Left ventricle myocardium superior (tissue), 1 donor: ENCODE measurements around the gene KANK4. TPM values are rescaled to one million over a fixed set of nuclear protein-coding genes. Genes with fewer than 3 reads are reported as not detected.
A peak's percentile ranks its signal among the peaks of the same experiment; 100 is the strongest.

ENCODE experiments used
- ATAC-seq: fragments of 200-7000 bp; cut with Tn5 transposase; one replicate; pipeline ENCODE4 v1.9.1; 2020; ENCODE audit warnings: mild to moderate bottlenecking, moderate library complexity
- DNase-seq: peaks from one replicate; pipeline ENCODE4 v3.0.0-alpha.2; 2020
- intact Hi-C: fragments of 100-400 bp; cut with micrococcal nuclease; formaldehyde crosslinking; loops from one replicate; pipeline ENCODE4 v1.11.0; 2022
- long read RNA-seq: library from polyadenylated mRNA; unstranded; transcript quantifications from one replicate; pipeline ENCODE4 v2.0.0, GENCODE V29; 2021
- total RNA-seq: library from RNA; stranded (reverse); fragmentation: NEBNext Ultra II Directional; extraction: Animal tissue kit (Norgen Biotek cat#: 25700); gene quantifications from one replicate; pipeline ENCODE4 v1.2.1, GENCODE V29; 2021
- donor health status: DM: no; HTN: yes; CAD: no; lungs with severe emphysema.

The KANK4 gene
- total RNA-seq, result 0.25 TPM
- long read RNA-seq, result 0 reads

GRCh38 chr1:62318756-62319544 is at the start of gene KANK4:
Gene KANK4 (minus strand): TSS chr1:62319434. CDS start chr1:62281564, 37,870 bp downstream.
- peak; percentile 42 for ATAC-seq
- intact Hi-C loops, result no loop called here
- no peak for DNase-seq

GRCh38 chr1:62368989-62369388 is 49.8 kb upstream of the KANK4 start:
- ATAC-seq (no peak), DNase-seq (no peak)
- intact Hi-C loops, result no loop called here

GRCh38 chr1:62367005-62367557 is 47.8 kb upstream of the KANK4 start:
- intact Hi-C loops, result no loop called here

GRCh38 chr1:62364721-62365120 is 45.5 kb upstream of the KANK4 start:
- DNase-seq (no peak), ATAC-seq (no peak)
- intact Hi-C loops, result no loop called here

More at GRCh38 chr1:62367005-62367557, 47.8 kb upstream of the KANK4 start:
- DNase-seq (no peak), ATAC-seq (no peak)

- ATAC-seq (no peak), DNase-seq (no peak)
- intact Hi-C loops, result no loop called here
Observed at GRCh38 chr1:62362926-62363325, 43.7 kb upstream of the KANK4 start.

GRCh38 chr1:62362061-62362917 is 43.1 kb upstream of the KANK4 start:
- intact Hi-C loops, result no loop called here

GRCh38 chr1:62361431-62361830 is 42.2 kb upstream of the KANK4 start:
- peak; percentile 35 for ATAC-seq
- intact Hi-C loops, result no loop called here
- no peak for DNase-seq

More at GRCh38 chr1:62362061-62362917, 43.1 kb upstream of the KANK4 start:
- DNase-seq (no peak), ATAC-seq (no peak)

GRCh38 chr1:62358665-62359373 is 39.6 kb upstream of the KANK4 start:
- ATAC-seq (no peak), DNase-seq (no peak)
- intact Hi-C loops, result no loop called here

- DNase-seq (no peak), ATAC-seq (no peak)
- intact Hi-C loops, result no loop called here
Observed at GRCh38 chr1:62357916-62358315, 38.7 kb upstream of the KANK4 start.

- no peak for ATAC-seq
- DNase-seq, result no peak
- intact Hi-C loops, result no loop called here
Observed at GRCh38 chr1:62356257-62356835, 37.1 kb upstream of the KANK4 start.

GRCh38 chr1:62355095-62355494 is 35.9 kb upstream of the KANK4 start:
- DNase-seq (no peak), ATAC-seq (no peak)
- intact Hi-C loops, result no loop called here

- DNase-seq (no peak), ATAC-seq (no peak)
- intact Hi-C loops, result no loop called here
Observed at GRCh38 chr1:62353853-62354252, 34.6 kb upstream of the KANK4 start.

- DNase-seq (no peak), ATAC-seq (no peak)
- intact Hi-C loops, result no loop called here
Observed at GRCh38 chr1:62352387-62352786, 33.2 kb upstream of the KANK4 start.

GRCh38 chr1:62349470-62350233 is 30.4 kb upstream of the KANK4 start:
- DNase-seq (no peak), ATAC-seq (no peak)
- intact Hi-C loops, result no loop called here

GRCh38 chr1:62346886-62347285 is 27.7 kb upstream of the KANK4 start:
- intact Hi-C loops, result no loop called here
- DNase-seq (no peak), ATAC-seq (no peak)

- no peak for DNase-seq
- intact Hi-C loops, result no loop called here
- ATAC-seq, result no peak
Observed at GRCh38 chr1:62343911-62344310, 24.7 kb upstream of the KANK4 start.

- DNase-seq (no peak), ATAC-seq (no peak)
- intact Hi-C loops, result no loop called here
Observed at GRCh38 chr1:62342270-62342669, 23.0 kb upstream of the KANK4 start.

GRCh38 chr1:62341615-62342014 is 22.4 kb upstream of the KANK4 start:
- no peak for ATAC-seq
- intact Hi-C loops, result no loop called here
- no peak for DNase-seq
